Stomach smooth muscle (tissue), 2 donors: Measurements from ENCODE around the gene ELAVL1.

Experiments
- H3K27ac ChIP-seq: one replicate; pipeline ENCODE4 v1.7.0; 2013; ENCODE audit warnings: mild to moderate bottlenecking, low read length, inconsistent platforms
- H3K27me3 ChIP-seq, 2 donors: one replicate each; pipeline ENCODE4 v1.7.0; 2013; ENCODE audit warnings: low read length in 2 of 2; ENCODE audit not compliant: insufficient read depth in 2 of 2, control insufficient read depth in 1 of 2
- H3K36me3 ChIP-seq, 2 donors: one replicate each; pipeline ENCODE4 v1.7.0; 2013; ENCODE audit warnings: low read length in 2 of 2; ENCODE audit not compliant: control insufficient read depth in 2 of 2, insufficient read depth in 2 of 2
- H3K4me1 ChIP-seq: one replicate; pipeline ENCODE4 v1.7.0; 2013; ENCODE audit warnings: low read length; ENCODE audit not compliant: control insufficient read depth, insufficient read depth
- H3K4me3 ChIP-seq, 2 donors: one replicate each; pipeline ENCODE4 v1.7.0; 2013; ENCODE audit warnings: low read length in 2 of 2
- H3K9ac ChIP-seq, 2 donors: one replicate each; pipeline ENCODE4 v1.7.0; 2013; ENCODE audit warnings: low read length in 2 of 2, mild to moderate bottlenecking in 1 of 2
- H3K9me3 ChIP-seq, 2 donors: one replicate each; pipeline ENCODE4 v1.7.0; 2013; ENCODE audit warnings: low read length in 2 of 2; ENCODE audit not compliant: control insufficient read depth in 2 of 2
- donor health status: healthy.
- donor health status: Pancreatic carcinoma.

The ELAVL1 gene

DNA sequence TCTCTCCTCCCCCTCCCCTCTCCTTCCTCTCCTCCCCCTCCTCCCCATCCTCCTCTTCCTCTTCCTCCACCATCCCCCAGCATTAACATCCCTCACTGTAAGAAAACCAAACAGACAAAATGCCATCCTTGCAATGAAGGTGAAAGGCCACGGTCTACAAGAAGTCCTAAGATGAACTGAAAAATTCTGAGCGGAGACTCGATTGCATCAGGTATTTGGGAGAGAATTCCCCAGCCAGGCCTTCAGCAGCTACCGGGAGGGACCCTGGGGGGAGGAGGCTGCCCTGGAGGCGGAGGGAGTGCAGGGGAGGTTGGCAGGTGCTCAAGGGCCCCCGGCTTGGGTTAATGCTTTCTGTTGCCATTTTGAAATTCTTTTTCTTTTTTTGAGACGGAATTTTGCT is 51.9 kb downstream of the ELAVL1 start:
- H3K36me3 ChIP-seq: peaks cover 0 to 5% of the 10 kb centered on the region in 2 donors
- no peak overlapping the region for H3K4me3 ChIP-seq
- H3K27me3 ChIP-seq: no peaks in the 10 kb centered on the region
- no peak overlapping the region for H3K27ac ChIP-seq
- H3K4me1 ChIP-seq: no peaks in the 10 kb centered on the region
- H3K9ac ChIP-seq: no peak overlapping the region
- no peaks in the 10 kb centered on the region for H3K9me3 ChIP-seq

DNA sequence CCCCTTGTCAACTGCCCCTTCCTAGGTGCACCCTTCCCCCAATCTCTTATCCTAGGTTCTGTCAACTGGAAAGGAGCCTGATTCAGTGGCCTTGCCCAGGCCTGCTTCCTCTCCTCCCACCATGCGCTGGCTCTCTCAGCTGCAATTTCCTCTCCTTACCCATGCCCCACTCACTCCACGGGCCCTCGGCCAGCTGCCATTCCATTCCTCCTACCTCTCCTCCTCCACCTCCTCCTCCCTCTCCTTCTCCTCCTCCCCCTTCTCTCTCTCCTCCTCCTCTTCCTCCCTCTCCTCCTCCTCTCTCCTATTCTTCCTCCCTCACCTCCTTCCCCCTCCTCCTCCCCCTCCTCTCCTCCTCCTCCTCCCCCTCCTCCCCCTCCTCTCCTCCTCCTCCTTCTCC is 52.4 kb downstream of the ELAVL1 start:
- H3K9me3 ChIP-seq: no peaks in the 10 kb centered on the region
- H3K4me1 ChIP-seq: no peaks in the 10 kb centered on the region
- no peak overlapping the region for H3K27ac ChIP-seq
- no peak overlapping the region for H3K4me3 ChIP-seq
- H3K27me3 ChIP-seq: no peaks in the 10 kb centered on the region
- H3K36me3 ChIP-seq: peaks cover 0 to 2% of the 10 kb centered on the region in 2 donors
- no peak overlapping the region for H3K9ac ChIP-seq

DNA sequence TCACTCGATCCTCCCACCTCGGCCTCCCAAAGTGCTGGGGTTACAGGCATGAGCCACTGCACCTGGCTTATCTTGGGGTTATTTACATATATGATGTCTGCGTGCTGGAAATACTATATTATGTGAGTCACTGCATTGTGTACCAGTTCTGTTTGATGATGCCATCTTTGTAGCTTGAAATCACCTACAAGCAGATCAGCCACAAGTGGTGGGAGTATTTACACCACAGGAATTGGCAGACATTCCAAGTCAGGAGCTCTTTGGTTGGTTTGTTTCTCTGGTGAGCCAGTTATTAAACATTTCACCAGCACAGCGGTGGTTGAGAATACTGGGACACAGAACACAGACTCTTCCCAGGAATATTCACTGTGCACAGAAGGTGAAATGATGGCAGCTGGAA is 57.5 kb downstream of the ELAVL1 start:
- H3K36me3 ChIP-seq: no peaks in the 10 kb centered on the region
- H3K27ac ChIP-seq: no peak overlapping the region
- H3K9ac ChIP-seq: no peak overlapping the region
- H3K9me3 ChIP-seq: no peaks in the 10 kb centered on the region
- peaks cover 13% of the 10 kb centered on the region for H3K4me1 ChIP-seq
- H3K4me3 ChIP-seq: no peak overlapping the region
- H3K27me3 ChIP-seq: no peaks in the 10 kb centered on the region

DNA sequence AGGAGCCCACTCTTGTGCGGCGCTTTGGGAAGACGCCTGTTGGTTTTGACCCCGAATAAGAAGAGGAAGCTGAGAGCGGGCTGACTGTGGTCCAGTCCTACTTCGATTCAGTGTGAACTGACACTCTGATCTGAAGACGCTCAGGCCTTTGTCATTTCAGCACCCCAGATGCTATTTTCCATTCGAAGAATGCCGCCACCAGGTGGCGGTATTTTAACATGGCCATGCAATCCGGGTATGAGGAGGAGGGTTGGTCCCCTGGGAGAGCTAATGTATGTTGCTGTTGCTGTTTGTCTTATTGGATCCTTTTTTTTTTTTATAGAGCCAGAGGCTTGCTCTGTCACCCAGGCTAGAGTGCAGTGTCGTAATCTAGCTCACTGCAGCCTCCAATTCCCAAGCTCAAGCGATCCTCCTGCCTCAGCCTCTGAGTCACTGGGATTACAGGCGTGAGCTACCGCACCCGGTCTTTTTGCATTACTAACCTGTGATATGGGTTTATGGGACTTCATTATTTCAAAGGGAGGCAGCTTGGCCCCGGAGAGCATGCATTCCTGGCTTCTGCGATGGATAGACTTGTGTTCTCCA is 61.2 kb downstream of the ELAVL1 start:
- H3K36me3 ChIP-seq: peaks cover 7 to 17% of the 10 kb centered on the region in 2 donors
- no peaks in the 10 kb centered on the region for H3K9me3 ChIP-seq
- H3K9ac ChIP-seq: peak overlapping the region; percentile 80 to 81
- no peaks in the 10 kb centered on the region for H3K27me3 ChIP-seq
- H3K4me3 ChIP-seq: peak overlapping the region; percentile 91 to 92
- peak overlapping the region; percentile 99 for H3K27ac ChIP-seq
- H3K4me1 ChIP-seq: peaks cover 36% of the 10 kb centered on the region

DNA sequence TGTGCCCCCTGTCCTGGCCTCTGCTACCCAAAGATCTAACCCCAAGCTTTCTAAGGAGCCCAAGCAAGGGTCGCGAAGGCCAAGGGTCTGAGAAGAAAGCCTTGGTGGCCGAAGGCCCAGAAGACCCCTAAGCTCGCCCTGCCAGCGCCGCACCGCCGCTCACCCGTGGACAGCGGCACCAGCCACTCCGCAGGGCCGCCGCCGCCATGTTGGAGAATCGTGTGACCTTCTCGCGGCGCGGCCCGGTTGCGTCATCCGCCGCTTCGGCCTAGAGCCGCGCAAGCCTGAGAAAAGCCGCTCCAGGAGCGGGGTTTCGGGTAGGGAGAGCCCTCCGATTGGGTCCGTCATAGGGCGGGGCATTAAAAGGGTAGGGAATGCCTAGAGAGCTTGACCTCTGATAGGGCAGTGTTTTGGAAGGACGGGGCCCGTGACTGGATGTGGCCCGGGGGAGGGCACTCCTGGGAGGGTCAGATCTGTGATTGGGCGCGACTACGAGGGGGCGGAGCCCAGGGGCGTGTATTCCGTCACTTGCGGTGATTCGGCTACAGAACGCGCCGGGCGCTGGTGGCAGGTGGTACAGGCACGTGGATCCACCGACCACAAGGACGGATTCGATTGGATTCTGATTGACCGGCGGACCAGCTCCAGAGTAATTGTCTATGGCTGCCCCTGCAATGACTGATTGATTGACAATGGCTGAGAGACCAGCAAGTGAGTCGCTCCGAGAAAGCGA is 61.8 kb downstream of the ELAVL1 start, which contains the start of gene TIMM44:
Gene TIMM44, minus strand, starts transcription at position 223 of the 733 bp plus-strand sequence. Its CDS starts 15 bp downstream, at position 208.
- no peaks in the 10 kb centered on the region for H3K27me3 ChIP-seq
- peak within 1 kb of the TSS; percentile 99 for H3K27ac ChIP-seq
- H3K9me3 ChIP-seq: no peaks in the 10 kb centered on the region
- peaks cover 11 to 19% of the 10 kb centered on the region in 2 donors for H3K36me3 ChIP-seq
- H3K4me3 ChIP-seq: peak within 1 kb of the TSS; percentile 91 to 92
- H3K9ac ChIP-seq: peak within 1 kb of the TSS; percentile 96 to 99
- peaks cover 36% of the 10 kb centered on the region for H3K4me1 ChIP-seq

DNA sequence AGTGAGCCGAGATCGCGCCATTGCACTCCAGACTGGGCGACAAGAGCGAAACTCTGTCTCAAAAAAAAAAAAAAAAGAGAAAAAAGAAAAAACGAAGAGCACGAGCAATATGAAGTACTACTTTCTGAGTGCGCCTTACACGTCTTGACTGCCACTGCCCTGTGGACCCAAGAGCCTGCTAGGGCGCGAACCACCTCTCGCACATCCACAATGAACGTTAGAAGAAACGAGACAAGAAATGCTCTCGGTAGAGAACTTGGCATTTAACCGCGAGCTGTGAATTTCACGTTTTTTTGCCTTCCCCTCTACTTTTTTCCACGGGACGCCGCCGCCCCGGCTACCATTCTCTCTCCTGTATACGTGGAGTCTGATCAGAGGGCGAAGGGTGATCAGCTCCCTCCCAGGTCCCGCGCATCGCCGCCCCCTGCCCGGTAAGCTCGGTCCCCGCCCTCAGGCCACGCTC is 62.4 kb downstream of the ELAVL1 start:
- peaks cover 36% of the 10 kb centered on the region for H3K4me1 ChIP-seq
- no peaks in the 10 kb centered on the region for H3K9me3 ChIP-seq

DNA sequence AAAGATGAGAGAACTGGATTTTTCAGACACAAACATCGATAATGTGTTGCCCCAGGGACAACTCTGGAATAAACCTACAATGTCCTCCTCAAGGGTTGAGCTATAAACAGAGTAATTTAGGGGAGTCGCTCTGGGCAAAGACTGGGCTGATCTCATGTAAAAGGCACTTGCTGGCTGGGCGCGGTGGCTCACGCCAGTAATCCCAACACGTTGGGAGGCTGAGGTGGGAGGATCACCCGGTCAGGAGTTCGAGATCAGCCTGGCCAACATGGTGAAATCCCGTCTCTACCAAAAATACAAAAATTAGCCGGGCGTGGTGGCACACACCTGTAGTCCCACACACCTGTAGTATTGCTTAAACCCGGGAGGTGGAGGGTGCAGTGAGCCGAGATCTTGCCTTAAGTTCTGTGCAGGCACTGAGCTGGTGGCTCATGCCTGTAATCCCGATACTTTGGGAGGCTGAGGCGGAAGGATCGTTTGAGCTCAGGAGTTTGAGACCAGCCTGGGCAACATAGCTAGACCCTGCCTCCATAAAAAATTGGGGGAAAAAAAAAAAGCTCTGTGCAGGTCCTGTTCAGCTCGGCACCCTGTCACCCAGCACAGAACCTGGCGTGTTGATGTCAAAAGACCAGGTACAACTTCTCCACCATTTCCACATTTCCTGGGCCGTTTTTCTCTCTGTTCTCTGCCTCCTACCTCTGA is 63.4 kb downstream of the ELAVL1 start:
- no peak overlapping the region for H3K27ac ChIP-seq
- peak overlapping the region; percentile 81 to 92 for H3K4me3 ChIP-seq

More for the DNA sequence above, 62.4 kb downstream of the ELAVL1 start:
- peak overlapping the region; percentile 96 to 99 for H3K9ac ChIP-seq
- no peaks in the 10 kb centered on the region for H3K27me3 ChIP-seq
- peak overlapping the region; percentile 81 to 92 for H3K4me3 ChIP-seq
- H3K36me3 ChIP-seq: peaks cover 13 to 20% of the 10 kb centered on the region in 2 donors
- H3K27ac ChIP-seq: peak overlapping the region; percentile 99

DNA sequence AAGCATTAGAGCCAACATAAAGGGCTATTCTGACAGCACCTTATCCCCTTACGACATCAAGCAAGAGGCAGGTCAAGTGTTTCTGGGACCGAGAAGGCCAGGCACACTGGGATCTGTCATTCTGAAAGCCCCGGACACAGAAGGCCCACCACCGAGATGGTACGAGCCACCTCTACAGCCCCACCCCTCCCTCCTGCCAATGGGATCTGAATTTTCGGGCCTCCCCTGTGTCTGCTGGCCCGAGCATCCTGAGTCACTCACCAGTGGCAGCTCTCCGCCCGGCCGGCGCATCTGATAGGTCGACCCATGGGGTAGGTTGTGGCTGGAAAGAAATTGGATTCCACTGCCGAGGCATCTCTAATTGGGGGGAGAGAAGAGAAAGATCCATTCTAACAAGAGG is 64.6 kb downstream of the ELAVL1 start:
- Histone ChIP-seq H3K36me3 (peaks cover 25 to 29% of the 10 kb centered on the region in 2 donors), H3K4me1 (peaks cover 36% of the 10 kb centered on the region), H3K9ac (no peak overlapping the region), H3K4me3 (no peak overlapping the region), H3K27ac (no peak overlapping the region), H3K9me3 (no peaks in the 10 kb centered on the region), H3K27me3 (no peaks in the 10 kb centered on the region)

More for the DNA sequence above, 63.4 kb downstream of the ELAVL1 start:
- Histone ChIP-seq H3K36me3 (peaks cover 19 to 29% of the 10 kb centered on the region in 2 donors), H3K27me3 (no peaks in the 10 kb centered on the region), H3K4me1 (peaks cover 36% of the 10 kb centered on the region), H3K9ac (peak overlapping the region in 1 of 2 donors; percentile 96), H3K9me3 (no peaks in the 10 kb centered on the region)

DNA sequence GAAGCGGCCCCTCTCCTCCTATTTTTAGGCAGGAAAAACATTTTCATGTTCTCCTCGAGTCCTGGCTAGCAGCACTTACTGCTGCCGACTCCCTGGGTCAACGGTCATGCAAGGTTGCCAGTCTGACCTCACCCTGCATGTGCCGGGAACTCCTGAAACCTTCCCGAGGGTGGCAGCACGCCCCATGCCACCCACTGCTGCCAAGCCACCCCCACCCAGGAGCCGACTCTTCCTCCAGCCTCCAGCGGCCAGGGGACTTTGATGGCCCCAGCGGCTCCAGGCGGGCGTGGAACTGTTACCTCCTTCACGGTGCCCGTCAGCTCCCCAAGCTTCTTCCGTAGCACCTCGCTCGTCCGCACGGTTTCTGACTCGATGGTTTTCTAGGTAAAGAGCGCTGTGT is 70.7 kb downstream of the ELAVL1 start:
- H3K4me3 ChIP-seq: no peak overlapping the region
- H3K36me3 ChIP-seq: peaks cover 46 to 48% of the 10 kb centered on the region in 2 donors
- no peaks in the 10 kb centered on the region for H3K9me3 ChIP-seq
- no peaks in the 10 kb centered on the region for H3K27me3 ChIP-seq
- no peak overlapping the region for H3K9ac ChIP-seq
- H3K4me1 ChIP-seq: peaks cover 22% of the 10 kb centered on the region
- no peak overlapping the region for H3K27ac ChIP-seq

DNA sequence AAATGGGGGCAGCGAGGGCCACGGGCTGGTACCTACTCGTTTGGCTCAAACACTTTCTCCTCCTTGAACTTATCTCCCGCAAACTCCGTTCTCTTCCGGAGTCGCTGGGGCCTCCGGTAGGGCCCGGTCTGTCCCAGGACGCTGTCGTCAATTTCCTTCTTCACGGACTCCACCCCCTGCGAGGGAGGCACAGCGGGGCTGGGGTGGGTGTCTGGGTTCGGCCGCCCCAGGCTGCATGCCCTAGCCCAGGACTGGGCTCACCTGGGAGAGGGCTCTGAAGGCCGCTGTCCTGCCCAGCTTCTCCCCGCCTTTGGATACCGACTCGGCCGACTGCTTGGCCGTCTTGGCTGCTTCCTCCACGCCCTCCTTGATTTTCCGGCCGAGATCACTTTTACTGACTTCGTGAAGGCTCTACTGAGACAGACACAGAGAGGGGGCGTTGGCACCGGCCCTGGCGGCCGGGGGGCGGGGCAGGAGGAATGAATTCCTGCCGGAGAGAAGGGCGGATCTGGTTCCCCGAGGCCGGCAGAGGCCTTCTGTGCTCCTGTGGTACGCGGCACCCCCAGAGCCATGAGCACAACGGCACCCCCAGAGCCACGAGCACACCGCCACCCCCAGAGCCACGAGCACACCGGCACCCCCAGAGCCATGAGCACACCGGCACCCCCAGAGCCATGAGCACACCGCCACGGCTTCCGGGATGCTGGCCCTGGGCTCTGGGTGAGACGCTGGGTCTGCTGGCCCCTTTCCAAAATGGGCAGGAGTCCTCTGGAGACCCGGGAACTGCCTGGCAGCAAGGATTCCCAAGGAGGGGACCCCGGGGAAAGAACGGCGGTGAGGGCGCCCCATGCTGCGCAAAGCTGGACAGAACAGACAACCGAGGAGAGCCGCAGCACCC is 71.4 kb downstream of the ELAVL1 start:
- H3K9ac ChIP-seq: no peak overlapping the region
- no peaks in the 10 kb centered on the region for H3K9me3 ChIP-seq
- no peaks in the 10 kb centered on the region for H3K27me3 ChIP-seq
- H3K4me1 ChIP-seq: peaks cover 28% of the 10 kb centered on the region
- no peak overlapping the region for H3K27ac ChIP-seq
- peaks cover 44 to 47% of the 10 kb centered on the region in 2 donors for H3K36me3 ChIP-seq
- no peak overlapping the region for H3K4me3 ChIP-seq
